Measurements from ENCODE around the gene C18orf63. TPM values are rescaled to one million over a fixed set of nuclear protein-coding genes. Genes with fewer than 3 reads are reported as not detected.

Gene C18orf63
- total RNA-seq, 1 experiment from 2014 or later = not detected

- DNase-seq (ENCODE audit: low read depth, low spot score) (no peak), ATAC-seq (no peak)
- no peak overlapping the region for H2AFZ ChIP-seq (ENCODE audit: low read depth, low read length, poor library complexity, severe bottlenecking)
- CTCF ChIA-PET = no interaction called here
- TF ChIP-seq ZNF274 (IDR thresholded peaks at IDR 0.05; ENCODE audit: low read depth, low read length) (no peak), FOSL1 (IDR thresholded peaks at IDR 0.05; ENCODE audit: low read depth) (no peak), EZH2phosphoT487 (IDR thresholded peaks at IDR 0.05; ENCODE audit: borderline replicate concordance) (no peak), RAD21 (IDR thresholded peaks at IDR 0.05; ENCODE audit: low read depth) (no peak), ATF3 (IDR thresholded peaks at IDR 0.05) (no peak), ELF1 (IDR thresholded peaks at IDR 0.05; ENCODE audit: borderline replicate concordance, low read depth) (no peak), REST (IDR thresholded peaks at IDR 0.05; ENCODE audit: low read depth) (no peak), SRF (IDR thresholded peaks at IDR 0.05; ENCODE audit: low read depth) (no peak), ZBTB33 (IDR thresholded peaks at IDR 0.05; ENCODE audit: extremely low read depth, insufficient replicate concordance, low read length) (no peak), CTCF (IDR thresholded peaks at IDR 0.05 in 2 of 3, conservative IDR thresholded peaks at IDR 0.05 in 1 of 3; ENCODE audit: borderline replicate concordance in 1 of 3, insufficient read depth in 1 of 3, low read depth in 2 of 3, low read length in 2 of 3) (no peak), CBX3 (IDR thresholded peaks at IDR 0.05; ENCODE audit: low read depth) (no peak), YY1 (IDR thresholded peaks at IDR 0.05; ENCODE audit: extremely low read depth, insufficient replicate concordance, low read depth, low read length) (no peak), POLR2A (IDR thresholded peaks at IDR 0.05; ENCODE audit: borderline replicate concordance, extremely low read depth, insufficient read depth, insufficient read length) (no peak), EZH2 (IDR thresholded peaks at IDR 0.05) (no peak), TCF7L2 (IDR thresholded peaks at IDR 0.05; ENCODE audit: borderline replicate concordance, extremely low read depth, insufficient read depth, insufficient read length) (no peak), POLR2AphosphoS5 (IDR thresholded peaks at IDR 0.05; ENCODE audit: low read depth, low read length) (no peak), JUND (IDR thresholded peaks at IDR 0.05) (no peak), EGR1 (IDR thresholded peaks at IDR 0.05; ENCODE audit: low read depth) (no peak), ZFX (IDR thresholded peaks at IDR 0.05) (no peak), SIN3A (IDR thresholded peaks at IDR 0.05; ENCODE audit: low read depth) (no peak)
- H3K27ac ChIP-seq (ENCODE audit: low read depth, low read length) = no peak overlapping the region
- H3K4me1 ChIP-seq (ENCODE audit: control insufficient read depth in 1 of 2, insufficient read depth in 2 of 2, low read length in 2 of 2) = no peaks in the 10 kb centered on the region
- intact Hi-C loops (cut with micrococcal nuclease) = loop anchor here (5.0 kb wide), 1 partner anchor 1996 kb away; no protein-coding TSS in a partner anchor
- H3K9me2 ChIP-seq (ENCODE audit: insufficient read depth) = no peaks in the 10 kb centered on the region
- H3K27me3 ChIP-seq (ENCODE audit: insufficient read depth, low read length) = peaks cover 17% of the 10 kb centered on the region
- no peaks in the 10 kb centered on the region for H3K9me3 ChIP-seq (ENCODE audit: control insufficient read depth in 1 of 2, insufficient read depth in 1 of 2, low read depth in 1 of 2, low read length in 2 of 2)
- POLR2A ChIA-PET = no interaction called here
- no peaks in the 10 kb centered on the region for H3K36me3 ChIP-seq (ENCODE audit: control insufficient read depth in 1 of 2, insufficient read depth in 2 of 2, low read length in 2 of 2)
- no peak overlapping the region for H3K9ac ChIP-seq (ENCODE audit: low read length)
- H4K20me1 ChIP-seq (ENCODE audit: insufficient read depth) = no peaks in the 10 kb centered on the region
- RAD21 ChIA-PET (ENCODE audit: low non-redundant PET in 1 of 2, low total read pairs in 2 of 2, uncharacterized antibody in 2 of 2, unreplicated experiment in 2 of 2) = no interaction called here
- no peak overlapping the region for H3K4me3 ChIP-seq (replicated peaks in 1 of 2; ENCODE audit: low read depth in 1 of 2, low read length in 2 of 2)
- BruUV-seq (replicated peaks) = no TSS peak
- no peak overlapping the region for H3K4me2 ChIP-seq (ENCODE audit: low read length)
- no peaks in the 10 kb centered on the region for H3K79me2 ChIP-seq (ENCODE audit: insufficient read depth, low read length)
Observed at GRCh38 chr18:74351354-74351753, 35.7 kb downstream of the C18orf63 start.

Data from HCT116 (cell line).